ENCODE measurements around the gene ZNF263. TPM values are rescaled to one million over a fixed set of nuclear protein-coding genes. Genes with fewer than 3 reads are reported as not detected.
"Not testable (repeated sequence)": the region's sequence is repeated elsewhere in the genome, so short reads cannot be mapped to it uniquely, and the experiment has no call there.

ZNF263 gene
- total RNA-seq, 1 donor from 2014 or later = 27.4 TPM

GRCh38 chr16:3266873-3267537, 16.3 kb upstream of the ZNF263 start:
- intact Hi-C loops (cut with micrococcal nuclease) = no loop called here

- intact Hi-C loops (cut with micrococcal nuclease) = no loop called here
Observed at GRCh38 chr16:3268294-3268693, 15.0 kb upstream of the ZNF263 start.

- intact Hi-C loops (cut with micrococcal nuclease) = not testable (repeated sequence)
Observed at GRCh38 chr16:3270718-3271117, 12.6 kb upstream of the ZNF263 start.

GRCh38 chr16:3271281-3271680, 12.0 kb upstream of the ZNF263 start:
- intact Hi-C loops (cut with micrococcal nuclease) = not testable (repeated sequence)

GRCh38 chr16:3274490-3274889, 8.8 kb upstream of the ZNF263 start:
- intact Hi-C loops (cut with micrococcal nuclease) = no loop called here

- intact Hi-C loops (cut with micrococcal nuclease) = no loop called here
Observed at GRCh38 chr16:3274947-3275346, 8.3 kb upstream of the ZNF263 start.

GRCh38 chr16:3276679-3277078, 6.6 kb upstream of the ZNF263 start:
- intact Hi-C loops (cut with micrococcal nuclease) = no loop called here

- intact Hi-C loops (cut with micrococcal nuclease) = loop anchor here (5.0 to 10.0 kb wide), 4 partner anchors 97 to 333 kb away; partner anchors contain the start of genes NAA60, OR1F1, SLX4 and ZNF597
Observed at GRCh38 chr16:3281222-3281820, 2.0 kb upstream of the ZNF263 start.

GRCh38 chr16:3282103-3282729, 1.1 kb upstream of the ZNF263 start:
- intact Hi-C loops (cut with micrococcal nuclease) = loop anchor here (2.0 to 10.0 kb wide), 5 partner anchors 47 to 333 kb away; partner anchors contain the start of genes NAA60, OR1F1, SLX4 and ZNF200

- intact Hi-C loops (cut with micrococcal nuclease) = loop anchor here (1.0 to 10.0 kb wide), 9 partner anchors 19 to 331 kb away; partner anchors contain the start of genes NAA60, OR1F1, SLX4 and TIGD7
Observed at GRCh38 chr16:3283543-3284447, 504 bp downstream of the ZNF263 start.

- intact Hi-C loops (cut with micrococcal nuclease) = loop anchor here (10.0 kb wide), 2 partner anchors 100 to 330 kb away; partner anchors contain the start of genes OR1F1 and SLX4
Observed at GRCh38 chr16:3285131-3285530, 1.8 kb downstream of the ZNF263 start.

- intact Hi-C loops (cut with micrococcal nuclease) = loop anchor here (10.0 kb wide), 2 partner anchors 105 to 325 kb away; partner anchors contain the start of genes OR1F1 and SLX4
Observed at GRCh38 chr16:3289998-3290673, 6.8 kb downstream of the ZNF263 start.

GRCh38 chr16:3292604-3293003, 9.3 kb downstream of the ZNF263 start:
- intact Hi-C loops (cut with micrococcal nuclease) = no loop called here

GRCh38 chr16:3295209-3295608, 11.9 kb downstream of the ZNF263 start:
- intact Hi-C loops (cut with micrococcal nuclease) = no loop called here

- intact Hi-C loops (cut with micrococcal nuclease) = no loop called here
Observed at GRCh38 chr16:3295783-3296182, 12.5 kb downstream of the ZNF263 start.

GRCh38 chr16:3304370-3304769, 21.1 kb downstream of the ZNF263 start:
- intact Hi-C loops (cut with micrococcal nuclease) = no loop called here

GRCh38 chr16:3305109-3306068, 22.1 kb downstream of the ZNF263 start, which contains the start of the genes TIGD7 and ZNF75A:
Gene TIGD7 (minus strand): TSS chr16:3305430. CDS start chr16:3300614, 4,816 bp downstream.
Gene ZNF75A (plus strand): TSS chr16:3305497. CDS start chr16:3308429, 2,932 bp downstream.
- intact Hi-C loops (cut with micrococcal nuclease) = loop anchor here (1.0 to 5.0 kb wide), 5 partner anchors 22 to 152 kb away; partner anchors contain the start of genes ZNF174, ZNF200, ZNF263 and ZSCAN32

- intact Hi-C loops (cut with micrococcal nuclease) = loop anchor here (5.0 kb wide), 1 partner anchor 151 kb away; no protein-coding TSS in a partner anchor
Observed at GRCh38 chr16:3306078-3306477, 22.8 kb downstream of the ZNF263 start.

- intact Hi-C loops (cut with micrococcal nuclease) = no loop called here
Observed at GRCh38 chr16:3311496-3311895, 28.2 kb downstream of the ZNF263 start.
